Measurements from ENCODE around the gene ZNF426.
"Not testable (repeated sequence)": the region's sequence is repeated elsewhere in the genome, so short reads cannot be mapped to it uniquely, and the experiment has no call there.

ZNF426 gene

DNA sequence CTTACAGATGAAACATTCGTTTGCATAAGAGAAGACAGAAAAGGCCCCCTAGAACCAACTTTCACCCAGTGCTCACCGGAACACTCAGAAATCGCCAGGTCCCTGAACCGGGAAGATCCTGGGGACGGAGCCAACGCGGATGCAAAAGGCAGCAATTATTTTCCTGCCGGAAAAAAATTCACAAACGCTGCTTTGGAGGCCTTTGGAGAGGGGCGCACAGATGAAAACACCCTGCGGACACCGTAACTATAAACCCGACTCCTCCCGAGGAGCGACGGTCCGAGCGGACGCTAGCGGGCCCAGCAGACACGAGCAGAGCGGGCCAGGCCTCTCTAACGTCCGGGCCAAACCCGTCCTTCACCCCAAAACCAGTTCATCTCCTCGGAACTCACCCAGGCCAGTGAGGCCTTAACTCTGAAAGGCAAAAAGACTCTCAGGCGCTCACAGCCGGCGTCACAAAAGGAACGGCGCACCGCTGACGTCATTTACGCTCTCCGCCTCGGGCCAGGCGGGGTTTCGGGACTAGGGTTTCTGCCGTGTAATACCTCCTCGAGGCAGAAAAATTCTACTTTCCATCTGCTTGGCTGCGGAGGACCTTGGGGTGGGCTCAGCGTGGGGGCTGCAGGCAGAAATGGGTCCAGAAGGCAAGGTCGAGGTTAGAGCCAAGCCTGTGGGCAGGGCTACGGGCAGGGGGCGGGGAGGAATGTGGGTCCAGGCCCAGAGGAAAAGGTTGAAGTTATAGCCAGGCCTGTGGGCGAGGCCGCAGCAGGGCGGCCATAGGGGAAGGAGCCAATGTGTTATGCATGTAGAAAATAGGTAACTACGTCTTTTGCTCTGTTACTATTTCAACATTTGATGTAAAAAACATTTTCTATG is at the start of gene ZNF426:
TSS of gene ZNF426 (minus strand) at position 463 of the 876 bp plus-strand sequence. CDS start 2,413 bp downstream, outside the sequence.
- DNase-seq = peak; percentile 40

DNA sequence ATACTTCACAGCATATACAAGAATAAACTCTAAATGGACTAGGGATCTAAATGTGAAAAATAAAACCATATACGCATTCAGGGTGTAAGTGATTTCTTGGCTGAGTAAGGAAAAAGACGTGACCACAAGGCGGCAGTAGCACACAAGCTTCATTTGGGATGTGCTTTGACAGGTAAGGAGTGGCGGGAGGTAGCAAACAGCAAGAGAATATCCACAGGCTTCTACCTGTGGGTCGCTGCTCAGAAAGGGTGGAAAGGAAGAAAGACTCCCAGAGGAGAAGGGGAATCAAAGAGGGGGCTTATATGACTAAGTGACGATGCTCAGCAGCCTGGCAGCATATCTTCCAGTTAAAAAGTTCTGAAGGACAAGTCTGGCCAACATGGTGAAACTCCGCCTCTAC is 48.3 kb upstream of the ZNF426 start:
- DNase-seq = peak; percentile 37

DNA sequence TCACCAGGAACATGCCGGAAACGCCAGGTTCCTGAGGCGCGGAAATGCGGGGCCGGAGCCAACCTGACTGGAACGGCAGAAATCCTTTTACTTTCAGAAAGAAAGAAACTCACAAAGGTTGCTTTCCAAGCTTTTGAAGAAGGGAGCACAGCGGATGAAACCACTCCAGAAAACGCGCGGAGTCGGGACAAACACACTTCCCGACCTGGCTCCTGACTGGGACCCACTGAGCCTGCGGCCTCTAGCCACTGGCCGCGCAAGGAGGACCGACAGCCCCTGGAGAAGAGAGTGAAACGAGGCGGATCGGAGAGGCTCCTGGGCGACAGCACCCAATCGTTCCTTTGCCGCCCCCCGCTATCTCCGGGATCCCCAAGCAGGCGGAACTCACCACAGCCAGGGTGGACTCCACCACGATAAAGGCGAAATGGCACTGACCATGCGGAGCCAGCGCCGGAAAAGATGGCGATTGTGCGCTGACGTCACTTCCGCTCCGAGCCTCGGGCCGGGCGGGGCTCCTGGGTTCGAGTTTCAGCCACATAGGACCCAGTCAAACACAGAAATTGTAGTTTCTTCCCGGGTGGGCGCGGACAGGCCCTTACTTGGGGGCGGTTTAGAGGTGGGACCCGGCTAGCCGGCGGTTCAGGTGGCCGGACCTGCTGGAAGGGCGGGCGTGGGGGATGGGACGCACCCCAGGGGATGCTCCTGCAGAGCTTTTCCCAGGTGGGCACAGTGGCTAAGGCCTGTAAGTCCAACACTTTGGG is 45.8 kb upstream of the ZNF426 start, which contains the start of gene ZNF121:
TSS of gene ZNF121 (minus strand) at position 432 of the 761 bp plus-strand sequence. CDS start 16,407 bp downstream, outside the sequence.
- peak; percentile 54 for DNase-seq

DNA sequence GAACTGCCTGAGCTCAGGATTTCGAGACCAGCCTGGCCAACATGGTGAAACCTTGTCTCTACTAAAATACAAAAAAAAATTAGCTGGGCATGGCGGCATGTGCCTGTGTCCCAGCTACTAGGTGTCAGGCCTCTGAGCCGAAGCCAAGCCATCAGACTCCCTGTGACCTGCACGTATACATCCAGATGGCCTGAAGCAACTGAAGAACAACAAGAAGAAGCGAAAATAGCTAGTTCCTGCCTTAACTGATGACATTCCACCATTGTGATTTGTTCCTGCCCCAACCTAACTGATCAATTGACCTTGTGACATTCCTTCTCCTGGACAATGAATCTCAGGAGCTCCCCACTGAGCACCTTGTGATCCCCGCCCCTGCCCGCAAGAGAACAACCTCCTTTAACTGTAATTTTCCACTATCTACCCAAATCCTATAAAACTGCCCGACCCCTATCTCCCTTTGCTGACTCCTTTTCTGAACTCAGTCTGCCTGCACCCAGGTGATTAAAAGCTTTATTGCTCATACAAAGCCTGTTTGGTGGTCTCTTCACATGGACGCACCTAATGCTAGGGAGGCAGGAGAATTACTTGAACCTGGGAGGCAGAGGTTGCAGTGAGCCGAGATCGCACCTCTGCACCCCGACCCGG is 43.8 kb upstream of the ZNF426 start:
- DNase-seq = not testable (repeated sequence)

DNA sequence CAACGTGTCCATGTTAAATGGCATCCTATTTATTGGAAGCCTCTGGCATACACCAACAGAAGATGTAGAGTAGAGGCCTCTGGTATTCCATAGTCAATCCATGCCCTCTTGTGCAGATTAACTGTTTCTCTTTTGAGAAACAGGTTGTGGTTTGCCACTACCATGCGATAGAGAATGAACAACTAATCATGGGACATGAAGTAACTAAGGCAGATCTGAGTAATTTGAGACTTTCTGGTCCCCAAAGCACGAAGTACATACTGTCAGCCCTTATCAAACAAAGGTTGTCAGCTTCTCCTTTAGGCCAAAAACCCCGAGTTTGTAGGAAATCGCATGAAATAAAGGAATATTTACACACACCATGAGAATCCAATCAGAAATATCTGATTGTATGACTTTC is 42.3 kb upstream of the ZNF426 start:
- DNase-seq = no peak

DNA sequence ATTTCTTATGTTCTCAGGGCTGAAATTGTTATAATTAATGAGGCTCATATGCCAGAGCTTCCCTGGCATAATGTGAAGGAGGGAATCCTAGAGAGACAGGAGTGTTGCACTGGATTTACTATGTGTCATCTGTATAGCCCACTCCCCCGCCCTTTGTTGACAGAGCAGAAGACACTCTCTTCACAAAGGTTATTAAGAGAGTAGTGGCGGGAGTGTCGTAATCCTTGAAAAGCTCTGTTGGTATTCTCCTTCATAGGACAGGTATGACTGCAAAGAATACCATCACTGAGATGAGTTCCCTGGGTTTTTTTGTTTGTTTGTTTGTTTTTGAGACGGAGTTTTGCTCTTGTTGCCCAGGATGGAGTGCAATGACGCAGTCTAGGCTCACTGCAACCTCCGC is 31.8 kb upstream of the ZNF426 start:
- no peak for DNase-seq

DNA sequence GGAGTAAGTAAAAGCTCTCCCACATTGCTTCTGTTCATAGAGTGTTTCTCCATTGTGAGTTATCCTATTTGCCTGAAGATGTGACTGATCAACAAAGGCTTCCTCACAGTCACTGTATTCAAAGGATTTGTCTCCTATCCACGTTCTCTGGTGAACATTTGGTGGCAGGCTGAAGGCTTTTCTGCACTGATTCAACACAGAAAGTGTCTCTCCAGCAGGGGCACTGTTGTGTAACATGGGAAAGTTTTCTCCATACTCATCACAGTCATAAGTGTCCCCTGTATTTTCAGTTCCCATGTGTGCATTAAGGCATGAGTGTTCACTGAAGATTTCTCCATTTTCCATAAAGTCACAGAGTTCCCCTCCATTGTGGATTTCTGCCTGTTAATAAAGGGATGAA is 28.3 kb upstream of the ZNF426 start:
- no peak for DNase-seq

DNA sequence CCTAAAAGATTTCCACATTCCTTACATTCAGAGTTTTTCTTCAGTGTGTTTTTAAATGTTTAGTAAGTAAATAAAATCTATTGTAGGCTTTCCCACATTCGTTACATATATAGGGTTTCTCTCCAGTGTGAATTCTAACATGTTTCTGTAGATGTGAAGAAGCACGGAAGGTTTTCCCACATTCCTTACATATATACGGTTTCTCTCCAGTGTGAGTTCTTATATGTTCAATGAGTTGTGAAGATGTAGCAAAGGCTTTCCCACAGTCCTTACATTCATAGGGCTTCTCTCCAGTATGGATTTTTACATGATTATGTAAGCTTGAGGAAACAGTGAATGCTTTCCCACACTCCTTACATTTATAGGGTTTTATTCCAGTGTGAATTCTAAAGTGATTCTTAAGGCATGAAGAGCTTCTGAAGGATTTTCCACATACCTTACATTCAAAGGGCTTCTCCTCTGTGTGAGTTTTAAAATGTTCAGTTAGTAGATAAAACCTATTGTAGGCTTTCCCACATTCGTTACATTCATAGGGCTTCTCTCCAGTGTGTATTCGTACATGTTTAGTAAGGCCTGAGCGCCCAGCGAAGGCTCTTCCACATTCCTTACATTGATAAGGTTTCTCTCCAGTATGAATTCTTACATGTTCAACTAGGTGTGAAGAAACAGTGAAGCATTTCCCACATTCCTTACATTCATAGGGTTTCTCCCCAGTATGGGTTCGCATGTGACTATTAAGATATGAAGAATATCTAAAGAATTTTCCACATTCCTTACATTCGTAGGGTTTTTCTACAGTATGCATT is 27.7 kb upstream of the ZNF426 start:
- DNase-seq = no peak

DNA sequence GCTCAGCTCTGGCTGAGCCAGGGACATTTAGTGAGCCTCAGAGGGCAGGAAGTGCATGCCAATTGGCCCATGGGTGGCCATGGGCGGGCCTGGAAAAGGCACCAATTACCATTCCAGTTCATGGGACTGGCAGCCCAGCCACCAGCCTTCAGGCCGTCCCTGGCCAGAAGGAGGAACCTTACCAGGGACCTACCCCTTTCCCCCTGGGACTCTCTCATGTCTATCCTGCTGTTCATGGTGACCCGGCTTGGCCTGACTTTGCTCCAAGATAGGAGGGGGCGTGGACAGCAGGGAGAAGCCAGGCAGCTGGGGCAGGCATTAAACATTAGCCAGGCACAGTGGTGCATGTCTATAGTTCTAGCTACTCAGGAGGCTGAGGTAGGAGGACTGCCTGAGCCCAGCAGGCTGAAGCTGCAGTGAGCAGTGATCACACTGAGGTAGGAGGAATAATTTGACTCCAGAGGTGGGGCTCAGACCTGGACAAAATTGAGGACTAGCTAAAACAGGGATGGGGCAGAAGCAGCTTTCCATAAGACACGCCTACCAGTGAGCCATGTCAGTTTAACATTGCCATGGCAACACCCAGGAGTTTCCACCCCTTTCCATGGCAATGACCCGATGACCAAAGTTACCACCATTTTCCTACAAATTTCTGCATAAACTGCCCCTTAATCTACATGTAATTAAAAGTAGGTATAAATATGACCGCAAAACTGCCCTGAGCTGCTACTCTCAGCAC is 14.3 kb upstream of the ZNF426 start:
- no peak for DNase-seq

DNA sequence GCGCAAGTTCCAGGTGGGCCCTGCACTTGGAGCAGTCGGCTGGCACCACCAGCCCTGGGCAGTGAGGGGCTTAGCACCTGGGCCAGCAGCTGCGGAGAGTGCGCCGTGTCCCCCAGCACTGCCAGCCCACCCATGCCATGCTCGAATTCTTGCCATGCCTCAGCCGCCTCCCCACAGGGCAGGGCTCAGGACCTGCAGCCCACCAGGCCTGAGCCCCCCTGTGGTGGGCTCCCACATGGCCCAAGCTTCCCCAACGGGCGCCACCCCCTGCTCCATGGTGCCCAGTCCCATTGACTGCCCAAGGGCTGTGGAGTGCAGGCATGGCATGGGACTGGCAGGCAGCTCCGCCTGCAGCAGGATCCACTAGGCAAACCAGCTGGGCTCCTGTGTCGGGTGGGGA is 9.4 kb upstream of the ZNF426 start:
- DNase-seq = no peak

DNA sequence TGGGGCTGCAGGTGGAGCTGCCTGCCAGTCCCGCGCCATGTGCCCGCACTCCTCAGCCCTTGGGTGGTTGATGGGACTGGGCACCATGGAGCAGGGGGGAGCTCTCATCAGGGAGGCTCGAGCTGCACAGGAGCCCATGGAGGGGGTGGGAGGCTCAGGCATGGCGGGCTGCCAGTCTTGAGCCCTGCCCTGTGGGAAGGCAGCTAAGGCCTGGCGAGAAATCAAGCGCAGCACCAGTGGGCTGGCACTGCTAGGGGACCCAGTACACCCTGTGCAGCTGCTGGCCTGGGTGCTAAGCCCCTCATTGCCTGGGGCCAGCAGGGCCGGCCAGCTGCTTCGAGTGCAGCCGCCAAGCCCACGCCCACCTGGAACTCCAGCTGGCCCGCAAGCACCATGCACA is 2.8 kb upstream of the ZNF426 start:
- DNase-seq = not testable (repeated sequence)

DNA sequence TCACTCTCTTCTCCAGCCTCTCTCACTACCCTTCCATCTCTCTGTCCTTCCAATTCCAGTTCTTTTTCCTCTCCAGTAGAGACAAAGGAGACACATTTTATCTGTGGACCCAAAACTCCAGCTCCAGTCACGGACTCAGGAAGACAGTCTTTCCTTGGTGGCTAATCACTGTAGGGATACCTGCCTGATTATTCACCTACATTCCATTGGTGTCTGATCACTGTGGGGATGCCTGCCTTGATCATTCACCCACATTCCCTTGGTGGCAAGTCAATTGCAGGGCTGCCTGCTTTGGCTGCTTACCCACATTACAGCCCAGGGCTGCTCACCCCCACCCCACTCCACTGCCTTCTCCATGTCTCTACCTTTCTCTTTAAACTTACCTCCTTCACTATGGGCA is 1.5 kb upstream of the ZNF426 start:
- not testable (repeated sequence) for DNase-seq

DNA sequence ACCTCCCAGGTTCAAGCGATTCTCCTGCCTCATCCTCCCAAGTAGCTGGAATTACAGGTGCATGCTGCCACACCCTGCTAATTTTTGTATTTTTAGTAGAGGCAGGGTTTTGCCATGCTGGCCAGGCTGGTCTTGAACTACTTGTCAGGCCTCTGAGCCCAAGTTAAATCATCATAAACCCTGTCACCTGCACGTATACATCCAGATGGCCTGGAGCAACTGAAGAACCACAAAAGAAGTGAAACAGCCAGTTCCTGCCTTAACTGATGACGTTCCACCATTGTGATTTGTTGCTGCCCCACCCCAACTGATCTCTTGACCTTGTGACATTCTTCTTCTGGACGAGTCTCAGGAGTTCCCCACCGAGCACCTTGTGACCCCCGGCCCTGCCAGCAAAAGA is 756 bp upstream of the ZNF426 start:
- not testable (repeated sequence) for DNase-seq

DNA sequence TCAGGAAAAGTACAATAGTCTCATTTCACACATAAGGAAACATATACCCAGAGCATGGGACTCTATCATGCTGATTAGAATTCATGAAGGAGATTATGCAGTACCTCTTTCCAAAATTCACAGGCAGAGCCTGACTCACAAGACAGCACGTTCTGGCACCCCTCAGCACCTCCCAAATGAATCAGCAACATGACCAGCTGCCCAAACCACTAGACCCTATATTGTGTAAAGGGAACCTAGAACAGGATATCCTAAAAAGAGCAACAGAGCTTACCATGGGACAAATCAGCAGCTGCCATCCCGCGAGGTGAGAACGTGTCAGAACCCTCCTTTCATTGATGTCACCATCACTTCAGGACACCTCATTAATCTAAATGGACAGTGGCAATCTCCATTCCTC is 2.5 kb downstream of the ZNF426 start:
- no peak for DNase-seq

DNA sequence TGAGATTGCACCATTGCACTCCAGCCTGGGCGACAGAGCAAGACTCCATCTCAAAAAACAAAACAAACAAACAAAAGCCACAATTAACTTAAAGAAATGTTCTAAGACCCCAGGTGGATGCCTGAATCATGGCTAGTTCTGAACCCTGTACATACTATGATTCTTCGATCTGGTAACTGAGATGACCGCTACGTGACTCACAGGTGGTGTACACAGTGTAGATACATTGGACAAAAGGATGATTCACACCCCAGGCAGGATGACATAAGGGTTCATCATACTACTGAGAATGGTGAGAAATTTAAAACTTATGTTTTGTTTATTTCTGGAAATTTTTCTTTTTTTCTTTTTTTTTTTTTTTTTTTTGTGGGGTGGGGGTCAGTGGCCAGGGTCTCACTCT is 6.5 kb downstream of the ZNF426 start:
- no peak for DNase-seq

DNA sequence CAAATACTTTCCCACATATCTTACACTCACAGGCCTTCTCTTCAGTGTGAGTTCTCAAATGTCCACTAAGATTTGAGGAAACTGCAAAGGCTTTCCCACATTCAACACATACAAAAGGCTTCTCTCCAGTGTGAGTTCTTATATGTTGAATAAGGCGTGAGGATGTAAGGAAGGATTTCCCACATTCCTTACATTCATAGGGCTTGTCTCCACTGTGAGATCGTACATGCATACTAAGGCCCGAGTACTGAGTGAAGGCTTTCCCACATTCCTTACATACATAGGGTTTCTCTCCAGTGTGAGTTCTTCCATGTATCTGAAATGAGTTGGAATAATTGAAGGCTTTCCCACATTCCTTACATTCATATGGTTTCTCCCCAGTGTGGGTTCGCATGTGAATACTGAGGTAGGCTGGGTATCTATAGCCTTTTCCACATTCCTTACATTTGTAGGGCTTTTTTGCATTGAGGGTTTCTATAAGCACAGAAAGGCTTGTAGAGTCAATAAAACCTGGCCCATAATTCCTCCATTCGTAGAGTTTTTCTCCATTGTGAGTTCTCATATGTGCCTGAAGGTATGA is 9.6 kb downstream of the ZNF426 start:
- DNase-seq = no peak

DNA sequence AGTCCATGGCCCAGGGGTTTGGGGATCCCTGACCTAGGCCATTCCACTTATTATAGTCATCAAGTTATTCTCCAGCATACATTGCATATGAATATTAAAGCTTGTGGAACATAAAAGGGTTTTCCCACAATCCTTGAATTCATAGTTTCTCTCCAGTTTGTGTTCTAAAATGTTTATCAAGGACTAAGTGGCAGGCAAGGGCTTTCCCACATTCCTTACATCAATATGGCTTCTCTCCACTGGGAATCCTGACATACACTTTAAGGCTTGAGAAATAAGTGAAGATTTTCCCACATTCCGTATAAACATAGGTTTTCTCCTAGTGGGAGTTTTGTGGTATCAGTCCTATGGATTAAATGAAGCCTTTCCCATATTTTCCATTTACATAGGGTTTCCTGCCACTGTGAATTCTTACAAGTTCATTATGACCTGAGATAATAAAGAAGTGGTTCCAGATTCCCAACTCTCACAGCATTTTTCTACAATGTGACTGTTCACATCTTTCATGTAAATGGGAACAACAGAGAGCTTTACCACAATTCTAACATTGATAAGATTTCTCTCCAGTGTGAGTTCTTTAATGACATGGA is 14.5 kb downstream of the ZNF426 start:
- no peak for DNase-seq

DNA sequence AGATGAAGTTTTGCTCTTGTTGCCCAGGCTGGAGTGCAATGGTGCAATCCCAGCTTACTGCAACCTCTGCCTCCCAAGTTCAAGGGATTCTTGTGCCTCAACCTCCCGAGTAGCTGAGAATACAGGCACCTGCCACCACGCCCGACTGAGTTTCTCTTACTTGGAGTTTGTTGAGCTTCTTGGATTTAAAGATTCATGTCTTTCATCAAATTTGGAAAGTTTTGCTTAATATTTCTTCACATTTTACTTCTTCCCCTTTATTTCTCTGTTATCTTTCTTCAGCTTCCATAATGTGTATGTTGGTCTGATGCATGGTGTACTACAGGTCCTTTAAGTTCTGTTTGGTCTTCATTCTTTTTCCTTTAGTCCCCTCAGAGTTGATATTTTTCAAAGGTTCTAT is 31.2 kb downstream of the ZNF426 start:
- no peak for DNase-seq

DNA sequence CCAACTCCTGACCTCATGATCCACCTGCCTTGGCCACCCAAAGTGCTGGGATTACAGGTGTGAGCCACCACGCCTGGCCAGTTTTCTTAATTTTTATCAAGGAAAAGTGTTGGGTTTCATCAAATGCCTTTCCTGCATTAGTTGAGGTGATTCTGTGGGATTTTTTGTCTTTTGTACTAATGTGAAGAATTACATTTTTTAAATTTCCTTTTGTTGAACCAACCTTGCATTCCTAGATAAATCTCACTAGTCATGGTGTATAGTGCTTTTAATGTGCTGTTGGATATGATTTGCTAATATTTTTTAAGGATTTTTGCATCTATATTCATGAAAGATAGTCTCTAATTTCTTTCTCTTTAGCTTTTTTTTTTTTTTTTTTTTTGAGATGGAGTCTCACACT is 37.6 kb downstream of the ZNF426 start:
- DNase-seq = no peak

DNA sequence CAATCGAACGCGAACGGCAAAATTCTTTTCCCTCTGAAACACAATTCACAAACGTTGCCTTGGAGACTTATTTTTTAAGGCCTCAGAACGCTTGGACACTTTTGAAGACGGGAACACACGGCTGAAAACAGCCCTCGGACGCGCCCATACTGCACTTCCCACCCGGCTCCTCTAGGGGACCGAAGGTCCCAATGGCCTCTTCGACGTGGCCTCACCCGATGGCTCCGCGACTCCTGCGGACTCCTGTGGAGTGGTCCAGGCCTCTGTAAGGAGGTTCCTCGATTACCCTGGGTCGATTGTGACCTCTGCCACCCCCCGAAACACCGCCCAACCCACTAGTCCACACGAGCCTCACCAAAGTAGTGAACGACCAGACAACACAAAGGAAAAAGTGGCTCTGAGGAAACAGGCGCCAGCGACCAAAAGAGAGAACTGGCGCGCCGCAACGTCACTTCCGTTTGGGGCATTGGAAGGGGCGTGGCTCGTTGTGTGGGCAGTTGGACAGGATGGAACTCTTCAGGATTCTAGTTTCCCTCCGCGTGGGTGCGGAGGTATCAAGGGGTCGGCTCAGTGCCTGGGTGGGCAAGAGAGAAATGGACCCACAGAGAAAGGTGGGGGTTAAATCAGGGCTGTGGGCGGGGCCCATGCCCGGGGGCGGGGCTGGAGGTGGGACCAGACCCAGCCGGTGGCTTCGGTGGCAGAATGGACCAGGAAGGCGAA is 40.1 kb downstream of the ZNF426 start, which contains the start of gene ZNF560:
TSS of gene ZNF560 (minus strand) at position 434 of the 720 bp plus-strand sequence. CDS start 23,303 bp downstream, outside the sequence.
- DNase-seq = no peak

Data from NCI-H526 treated with DMSO at 0.1 percent for 48 hours (cell line).